Psoas muscle (tissue), 8 donors: ENCODE measurements around the gene SLC38A4. TPM values are rescaled to one million over a fixed set of nuclear protein-coding genes. Genes with fewer than 3 reads are reported as not detected.

ENCODE experiments used
- ATAC-seq, 4 donors: fragments of 200-7000 bp; cut with Tn5 transposase; one replicate each; pipeline ENCODE4 v1.9.1; 2020; ENCODE audit warnings: moderate library complexity in 3 of 4, mild to moderate bottlenecking in 2 of 4
- DNase-seq, 2 donors: peaks; one replicate each; pipeline ENCODE4 v3.0.0-alpha.2; 2020
- H3K27ac ChIP-seq: fragments of 200-600 bp; one replicate; pipeline ENCODE4 v1.8.0; 2022
- H3K27me3 ChIP-seq, 3 donors: fragments of 200-600 bp in 1 of 3; one replicate each; pipeline versions ENCODE4 v1.6.1 to v1.8.0; 2013 to 2022; ENCODE audit warnings: low read length in 2 of 3, mild to moderate bottlenecking in 2 of 3, moderate library complexity in 1 of 3; ENCODE audit not compliant: insufficient read depth in 3 of 3
- H3K36me3 ChIP-seq, 2 donors: fragments of 200-600 bp in 1 of 2; one replicate each; pipeline versions ENCODE4 v1.6.1 to v1.8.0; 2013 to 2022; ENCODE audit warnings: low read depth in 1 of 2, mild to moderate bottlenecking in 1 of 2, moderate library complexity in 1 of 2; ENCODE audit not compliant: insufficient read depth in 1 of 2
- H3K4me1 ChIP-seq: fragments of 200-600 bp; one replicate; pipeline ENCODE4 v1.8.0; 2022
- H3K4me3 ChIP-seq: fragments of 200-600 bp; one replicate; pipeline ENCODE4 v1.8.0; 2022; ENCODE audit warnings: mild to moderate bottlenecking
- H3K9me3 ChIP-seq: fragments of 200-600 bp; one replicate; pipeline ENCODE4 v1.8.0; 2022
- WGBS, 3 donors: extraction: QIAGEN DNeasy Blood & Tissue Kit; methylation state at CpG; one replicate each; pipeline versions ENCODE4 v1.1.6 to v1.1.7; 2013; 5-methylcytosine and 5-hydroxymethylcytosine counted together
- intact Hi-C, 2 donors: fragments of 100-400 bp; cut with DNase I; formaldehyde crosslinking; loops; one replicate each; pipeline versions ENCODE4 v1.11.0 to v1.14.2; 2022
- polyA plus RNA-seq, 3 donors: library from polyadenylated mRNA; stranded (reverse); fragments of 200-250 nt; gene quantifications; one replicate each; pipeline ENCODE4 v1.2.3, GENCODE V29; 2013
- total RNA-seq, 4 donors: library from RNA; stranded (reverse); fragmentation: NEBNext Ultra II Directional in 2 of 4; extraction: Animal tissue kit (Norgen Biotek cat#: 25700) in 2 of 4; gene quantifications; one replicate each; pipeline versions ENCODE4 v1.2.1 to v1.2.4, GENCODE V29; 2021 to 2023
- TF ChIP-seq, protein P1 (sequence below): fragments of 200-600 bp; IDR thresholded peaks from one replicate; pipeline ENCODE4 v1.8.0; 2022; ENCODE audit warnings: antibody characterized with exemption
- donor health status: healthy with polysubstance abuse.
- donor health status: DM: no; HTN: no; CAD: no; lungs with moderate emphysema.
- donor health status: Bipolar disorder and iron deficiency.
- donor health status: healthy.
- donor health status: DM: yes; HTN: yes; CAD: no.
- donor health status: DM: no; HTN: no; CAD: no.
- donor health status: DM: no; HTN: no; CAD: no.
- donor health status: DM: yes; HTN: yes; CAD: no.

Gene SLC38A4
- total and polyA plus RNA-seq, 7 donors: 0.31 to 25.6 (median 12.8) TPM

DNA sequence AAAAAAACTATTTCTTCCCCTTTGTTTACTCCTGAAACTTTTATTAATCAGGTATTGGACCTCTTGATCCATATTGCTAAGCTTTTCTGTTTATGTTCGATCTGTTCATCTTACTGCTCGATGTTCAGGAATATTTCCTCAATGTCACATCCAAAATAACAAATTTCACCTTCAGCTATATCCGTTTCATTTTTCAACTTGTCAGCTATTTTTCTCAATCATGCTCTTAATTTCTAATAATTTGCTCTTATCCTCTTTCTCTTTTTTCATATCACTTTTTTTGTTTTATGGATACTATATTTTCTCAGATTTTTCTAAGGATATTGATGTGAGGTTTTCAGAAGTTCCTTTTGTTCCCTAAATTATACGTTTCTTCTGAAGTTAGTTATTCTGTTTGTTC lies 29.8 kb downstream of the SLC38A4 start:
- Histone ChIP-seq H3K27me3 (no peaks in the 10 kb centered on the region), H3K27ac (no peak overlapping the region), H3K4me3 (no peak overlapping the region), H3K4me1 (peaks cover 19% of the 10 kb centered on the region), H3K9me3 (no peaks in the 10 kb centered on the region), H3K36me3 (peaks cover 0 to 23% of the 10 kb centered on the region in 2 donors)
- DNase-seq (no peak), ATAC-seq (no peak)
- TF ChIP-seq, protein P1, sequence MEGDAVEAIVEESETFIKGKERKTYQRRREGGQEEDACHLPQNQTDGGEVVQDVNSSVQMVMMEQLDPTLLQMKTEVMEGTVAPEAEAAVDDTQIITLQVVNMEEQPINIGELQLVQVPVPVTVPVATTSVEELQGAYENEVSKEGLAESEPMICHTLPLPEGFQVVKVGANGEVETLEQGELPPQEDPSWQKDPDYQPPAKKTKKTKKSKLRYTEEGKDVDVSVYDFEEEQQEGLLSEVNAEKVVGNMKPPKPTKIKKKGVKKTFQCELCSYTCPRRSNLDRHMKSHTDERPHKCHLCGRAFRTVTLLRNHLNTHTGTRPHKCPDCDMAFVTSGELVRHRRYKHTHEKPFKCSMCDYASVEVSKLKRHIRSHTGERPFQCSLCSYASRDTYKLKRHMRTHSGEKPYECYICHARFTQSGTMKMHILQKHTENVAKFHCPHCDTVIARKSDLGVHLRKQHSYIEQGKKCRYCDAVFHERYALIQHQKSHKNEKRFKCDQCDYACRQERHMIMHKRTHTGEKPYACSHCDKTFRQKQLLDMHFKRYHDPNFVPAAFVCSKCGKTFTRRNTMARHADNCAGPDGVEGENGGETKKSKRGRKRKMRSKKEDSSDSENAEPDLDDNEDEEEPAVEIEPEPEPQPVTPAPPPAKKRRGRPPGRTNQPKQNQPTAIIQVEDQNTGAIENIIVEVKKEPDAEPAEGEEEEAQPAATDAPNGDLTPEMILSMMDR: no peak
- 92 to 93% (median 93%) methylated on average over 4 of the region's 4 CpGs for WGBS, 3 donors
- intact Hi-C loops: no loop called here

DNA sequence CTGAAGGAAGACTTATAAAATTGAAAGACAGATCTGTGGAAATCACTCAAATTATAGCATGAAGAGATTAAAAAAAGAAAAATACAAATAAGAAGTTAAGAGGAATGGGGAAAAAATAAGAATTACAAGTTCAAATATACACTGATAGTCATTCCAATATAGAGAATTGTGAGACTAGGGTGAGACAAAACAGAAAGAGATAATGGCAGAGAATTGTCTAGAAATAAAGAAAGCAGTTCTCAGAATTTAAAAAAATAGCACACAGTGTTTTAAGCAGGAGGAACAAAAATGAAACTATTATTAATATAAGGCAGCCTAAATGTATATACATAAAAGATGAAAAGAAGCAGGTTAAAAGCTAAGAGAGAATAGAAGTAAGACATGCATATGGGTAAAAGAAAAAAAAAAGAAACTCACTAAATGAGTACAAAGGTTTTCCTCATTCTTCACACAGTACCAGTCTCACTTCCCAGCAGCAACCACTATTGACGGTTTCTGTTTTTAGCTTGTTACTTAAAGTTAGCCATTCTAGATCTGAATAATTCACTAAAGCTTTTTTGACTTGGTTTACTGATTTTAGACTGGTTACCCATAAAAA lies 31.1 kb downstream of the SLC38A4 start:
- ATAC-seq (no peak), DNase-seq (no peak)
- 88 to 90% (median 88%) methylated on average over 1 of the region's 1 CpG for WGBS, 3 donors
- Histone ChIP-seq H3K36me3 (peaks cover 0 to 33% of the 10 kb centered on the region in 2 donors), H3K27me3 (no peaks in the 10 kb centered on the region), H3K27ac (no peak overlapping the region), H3K4me1 (peaks cover 19% of the 10 kb centered on the region), H3K4me3 (no peak overlapping the region), H3K9me3 (no peaks in the 10 kb centered on the region)
- intact Hi-C loops: no loop called here
- TF ChIP-seq, protein P1: no peak

DNA sequence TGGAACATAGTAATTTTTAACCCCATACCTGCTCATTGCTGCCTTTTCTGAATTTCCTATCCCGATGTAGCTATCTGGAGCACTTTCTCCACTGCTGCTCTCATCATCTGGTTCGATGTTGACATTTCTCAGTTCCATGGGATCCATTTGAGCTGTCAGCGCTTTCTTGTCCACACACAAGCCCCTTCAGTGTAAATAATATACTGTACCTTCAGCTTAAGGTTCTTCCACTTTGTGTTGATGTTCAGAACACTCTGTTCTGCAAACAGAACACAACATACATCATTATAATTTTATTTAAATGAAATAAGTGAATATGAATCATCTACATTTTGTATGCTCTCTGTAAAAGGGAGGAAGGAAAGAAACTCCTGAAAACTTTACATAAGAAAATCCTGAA lies 32.9 kb downstream of the SLC38A4 start:
- intact Hi-C loops: no loop called here
- Histone ChIP-seq H3K27ac (no peak overlapping the region), H3K36me3 (peaks cover 0 to 46% of the 10 kb centered on the region in 2 donors), H3K9me3 (no peaks in the 10 kb centered on the region), H3K4me3 (no peak overlapping the region), H3K4me1 (peaks cover 19% of the 10 kb centered on the region), H3K27me3 (no peaks in the 10 kb centered on the region)
- WGBS, 3 donors: 87 to 99% (median 90%) methylated on average over 3 of the region's 3 CpGs
- no peak for DNase-seq
- TF ChIP-seq, protein P1: no peak
- ATAC-seq: no peak

DNA sequence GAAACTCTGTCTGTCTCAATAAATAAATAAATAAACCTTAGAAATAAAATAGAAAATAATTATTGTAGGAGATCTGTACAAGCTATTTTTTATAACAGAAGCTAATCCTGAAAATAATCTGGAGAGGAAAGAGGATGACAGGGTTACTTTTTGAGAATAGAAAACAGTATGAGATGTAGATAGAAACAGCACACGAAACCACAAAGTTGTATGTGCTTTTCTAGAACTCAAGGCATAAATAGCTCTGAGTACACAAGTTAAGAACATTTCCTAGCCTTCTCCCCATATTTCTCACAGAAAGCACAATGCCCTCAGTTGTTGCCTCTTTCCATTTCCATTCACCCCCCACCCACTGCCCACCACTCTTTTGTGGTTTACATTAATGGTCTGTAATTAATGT lies 35.7 kb downstream of the SLC38A4 start:
- H3K4me1 ChIP-seq: peaks cover 37% of the 10 kb centered on the region
- no peaks in the 10 kb centered on the region for H3K9me3 ChIP-seq
- no peak for ATAC-seq
- DNase-seq: no peak
- H3K36me3 ChIP-seq: peaks cover 0 to 56% of the 10 kb centered on the region in 2 donors
- H3K4me3 ChIP-seq: no peak overlapping the region
- TF ChIP-seq, protein P1: no peak
- no peak overlapping the region for H3K27ac ChIP-seq
- intact Hi-C loops: no loop called here
- H3K27me3 ChIP-seq: no peaks in the 10 kb centered on the region
- 39 to 99% (median 97%) methylated on average over 1 of the region's 1 CpG for WGBS, 3 donors
